Measurements from ENCODE around the gene ENOX1. TPM values are rescaled to one million over a fixed set of nuclear protein-coding genes. Genes with fewer than 3 reads are reported as not detected.

Gene ENOX1
- total RNA-seq, 1 experiment from 2014 or later: 0.95 TPM

DNA sequence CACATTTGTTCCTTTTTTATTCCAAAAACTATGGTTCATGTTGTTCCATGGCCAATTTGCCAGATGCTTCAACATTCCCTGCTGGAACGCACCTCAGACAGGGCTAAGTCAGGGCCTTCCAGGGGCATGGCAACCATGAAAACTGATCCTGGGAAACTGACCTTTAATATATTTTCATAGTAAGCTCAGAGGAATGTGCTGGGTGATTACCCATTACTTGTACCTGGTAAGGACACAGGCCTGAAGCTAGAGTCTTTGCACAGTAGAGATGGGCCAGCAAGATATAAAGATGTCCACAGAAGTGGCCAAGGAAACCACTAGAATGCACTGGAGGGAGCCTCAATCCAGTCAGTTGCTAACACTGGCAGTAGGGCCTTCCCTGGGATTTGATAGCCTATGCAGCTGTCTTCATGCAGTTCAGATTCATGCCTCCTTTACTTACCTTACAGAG lies 353.1 kb downstream of the ENOX1 start:
- POLR2A ChIA-PET (ENCODE audit: unreplicated experiment): no interaction called here
- peak; percentile 33 for DNase-seq

DNA sequence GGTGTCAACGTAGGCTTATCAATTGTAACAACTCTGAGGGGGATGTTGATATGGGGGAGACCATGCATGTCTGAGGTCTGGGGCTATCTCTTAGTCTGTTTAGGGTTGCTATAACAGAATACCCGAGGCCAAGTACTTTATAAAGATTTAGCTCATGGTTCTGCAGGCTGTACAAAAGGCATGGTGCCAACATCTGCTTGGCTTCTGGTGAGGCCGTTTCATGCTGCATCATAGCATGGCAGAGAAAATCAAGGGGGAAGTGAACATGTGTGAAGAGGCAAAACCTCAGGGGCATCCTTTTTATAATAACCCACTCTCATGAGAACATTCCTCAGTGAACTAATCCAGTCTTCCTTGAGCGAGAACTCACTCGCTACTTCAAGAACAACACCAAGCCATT lies 353.8 kb downstream of the ENOX1 start:
- no peaks in the 10 kb centered on the region for H3K79me2 ChIP-seq (ENCODE audit: low read length)
- DNase-seq: no peak
- no peak overlapping the region for H3K27ac ChIP-seq (ENCODE audit: low read length)
- H3K4me1 ChIP-seq (ENCODE audit: insufficient read depth, low read length): peaks cover 21% of the 10 kb centered on the region
- no peaks in the 10 kb centered on the region for H3F3A ChIP-seq (ENCODE audit: low read length, unreplicated experiment)
- intact Hi-C loops (cut with micrococcal nuclease): loop anchor here (10.0 kb wide), 1 partner anchor 92 kb away; no protein-coding TSS in a partner anchor
- H3K9ac ChIP-seq (ENCODE audit: low read length): no peak overlapping the region
- H3K27me3 ChIP-seq (ENCODE audit: low read length): no peaks in the 10 kb centered on the region
- no peaks in the 10 kb centered on the region for H3K36me3 ChIP-seq (ENCODE audit: low read depth, low read length)
- ChIA-PET CTCF (no interaction called here), POLR2A (ENCODE audit: unreplicated experiment) (no interaction called here)
- TF ChIP-seq EZH2phosphoT487 (IDR thresholded peaks at IDR 0.05; ENCODE audit: borderline replicate concordance, low read length) (no peak), EZH2 (IDR thresholded peaks at IDR 0.05; ENCODE audit: low read length, unreplicated experiment) (no peak)
- TF ChIP-seq, protein P1, sequence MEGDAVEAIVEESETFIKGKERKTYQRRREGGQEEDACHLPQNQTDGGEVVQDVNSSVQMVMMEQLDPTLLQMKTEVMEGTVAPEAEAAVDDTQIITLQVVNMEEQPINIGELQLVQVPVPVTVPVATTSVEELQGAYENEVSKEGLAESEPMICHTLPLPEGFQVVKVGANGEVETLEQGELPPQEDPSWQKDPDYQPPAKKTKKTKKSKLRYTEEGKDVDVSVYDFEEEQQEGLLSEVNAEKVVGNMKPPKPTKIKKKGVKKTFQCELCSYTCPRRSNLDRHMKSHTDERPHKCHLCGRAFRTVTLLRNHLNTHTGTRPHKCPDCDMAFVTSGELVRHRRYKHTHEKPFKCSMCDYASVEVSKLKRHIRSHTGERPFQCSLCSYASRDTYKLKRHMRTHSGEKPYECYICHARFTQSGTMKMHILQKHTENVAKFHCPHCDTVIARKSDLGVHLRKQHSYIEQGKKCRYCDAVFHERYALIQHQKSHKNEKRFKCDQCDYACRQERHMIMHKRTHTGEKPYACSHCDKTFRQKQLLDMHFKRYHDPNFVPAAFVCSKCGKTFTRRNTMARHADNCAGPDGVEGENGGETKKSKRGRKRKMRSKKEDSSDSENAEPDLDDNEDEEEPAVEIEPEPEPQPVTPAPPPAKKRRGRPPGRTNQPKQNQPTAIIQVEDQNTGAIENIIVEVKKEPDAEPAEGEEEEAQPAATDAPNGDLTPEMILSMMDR (conservative IDR thresholded peaks at IDR 0.05; ENCODE audit: low read depth, low read length): no peak
- no peak overlapping the region for H3K4me2 ChIP-seq (ENCODE audit: low read length)
- no peak for ATAC-seq
- H4K20me1 ChIP-seq (ENCODE audit: low read length): no peaks in the 10 kb centered on the region
- H3K4me3 ChIP-seq (ENCODE audit: low read length): no peak overlapping the region
- no peaks in the 10 kb centered on the region for H3K9me2 ChIP-seq (replicated peaks; ENCODE audit: low read length)
- BruUV-seq (replicated peaks): no TSS peak
- H2AFZ ChIP-seq (ENCODE audit: low read length): no peak overlapping the region
- no peaks in the 10 kb centered on the region for H3K9me3 ChIP-seq (ENCODE audit: low read length)

More for the DNA sequence above, 353.1 kb downstream of the ENOX1 start:
- Histone ChIP-seq H3K9me2 (replicated peaks; ENCODE audit: low read length) (no peaks in the 10 kb centered on the region), H3K79me2 (ENCODE audit: low read length) (no peaks in the 10 kb centered on the region), H3K4me1 (ENCODE audit: insufficient read depth, low read length) (peaks cover 13% of the 10 kb centered on the region), H3K4me3 (ENCODE audit: low read length) (no peak overlapping the region), H3K9ac (ENCODE audit: low read length) (no peak overlapping the region), H3K27ac (ENCODE audit: low read length) (peak overlapping the region; percentile 8; the same call in 1 of the 2 replicates), H3K36me3 (ENCODE audit: low read depth, low read length) (no peaks in the 10 kb centered on the region), H3K27me3 (ENCODE audit: low read length) (no peaks in the 10 kb centered on the region), H3F3A (ENCODE audit: low read length, unreplicated experiment) (no peaks in the 10 kb centered on the region), H3K4me2 (ENCODE audit: low read length) (no peak overlapping the region), H4K20me1 (ENCODE audit: low read length) (no peaks in the 10 kb centered on the region), H3K9me3 (ENCODE audit: low read length) (no peaks in the 10 kb centered on the region), H2AFZ (ENCODE audit: low read length) (no peak overlapping the region)
- TF ChIP-seq, protein P1 (conservative IDR thresholded peaks at IDR 0.05; ENCODE audit: low read depth, low read length): no peak
- TF ChIP-seq EZH2phosphoT487 (IDR thresholded peaks at IDR 0.05; ENCODE audit: borderline replicate concordance, low read length) (no peak), EZH2 (IDR thresholded peaks at IDR 0.05; ENCODE audit: low read length, unreplicated experiment) (no peak)
- no TSS peak for BruUV-seq (replicated peaks)
- intact Hi-C loops (cut with micrococcal nuclease): loop anchor here (10.0 kb wide), 1 partner anchor 91 kb away; no protein-coding TSS in a partner anchor
- CTCF ChIA-PET: interaction anchor here (0.6 kb wide), 1 partner anchor 34 kb away, joined by 5 read pairs; no protein-coding TSS in a partner anchor
- ATAC-seq: no peak; the same call in 1 of the 2 replicates

DNA sequence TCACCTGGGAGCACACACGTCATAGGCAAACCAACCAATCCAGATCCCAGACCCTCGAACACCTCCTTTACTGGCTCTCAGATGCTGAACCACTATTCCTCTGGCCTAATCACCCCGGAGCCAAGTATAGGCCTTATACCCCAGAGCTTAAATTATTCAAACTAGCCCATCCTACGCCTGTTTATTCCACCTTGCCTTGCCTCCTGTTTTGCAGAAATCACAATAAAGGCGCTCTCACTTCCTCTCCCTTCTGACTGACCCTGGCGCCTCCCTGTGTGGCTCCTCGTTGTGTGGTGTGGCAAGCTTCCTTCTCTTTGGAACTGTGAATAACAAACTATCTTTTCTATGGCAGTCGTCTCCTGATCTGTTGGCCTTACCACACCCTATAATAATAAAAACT lies 354.9 kb downstream of the ENOX1 start:
- Histone ChIP-seq H3K36me3 (ENCODE audit: low read depth, low read length) (no peaks in the 10 kb centered on the region), H2AFZ (ENCODE audit: low read length) (no peak overlapping the region), H3K4me2 (ENCODE audit: low read length) (no peak overlapping the region), H3K4me3 (ENCODE audit: low read length) (no peak overlapping the region), H3K4me1 (ENCODE audit: insufficient read depth, low read length) (peaks cover 25% of the 10 kb centered on the region), H4K20me1 (ENCODE audit: low read length) (no peaks in the 10 kb centered on the region), H3F3A (ENCODE audit: low read length, unreplicated experiment) (no peaks in the 10 kb centered on the region), H3K9me3 (ENCODE audit: low read length) (no peaks in the 10 kb centered on the region), H3K9ac (ENCODE audit: low read length) (no peak overlapping the region), H3K27ac (ENCODE audit: low read length) (peak overlapping the region; percentile 46; the same call in 1 of the 2 replicates), H3K27me3 (ENCODE audit: low read length) (no peaks in the 10 kb centered on the region), H3K9me2 (replicated peaks; ENCODE audit: low read length) (no peaks in the 10 kb centered on the region), H3K79me2 (ENCODE audit: low read length) (no peaks in the 10 kb centered on the region)
- BruUV-seq (replicated peaks): no TSS peak
- DNase-seq (no peak), ATAC-seq (peak; percentile 9; the same call in 1 of the 2 replicates)
- CTCF ChIA-PET: interaction anchor here (0.5 kb wide), 1 partner anchor 46 kb away, joined by 11 read pairs; no protein-coding TSS in a partner anchor
- POLR2A ChIA-PET (ENCODE audit: unreplicated experiment): no interaction called here
- TF ChIP-seq, protein P1 (conservative IDR thresholded peaks at IDR 0.05; ENCODE audit: low read depth, low read length): no peak
- intact Hi-C loops (cut with micrococcal nuclease): loop anchor here (10.0 kb wide), 1 partner anchor 93 kb away; no protein-coding TSS in a partner anchor
